Measurements from ENCODE around the gene EPS15.

Gene EPS15

GRCh38 chr1:51369171-51369570 is 149.9 kb downstream of the EPS15 start:
- no peak for DNase-seq

- no peak for DNase-seq
These were observed 153.3 kb downstream of the EPS15 start for GRCh38 chr1:51365774-51366173.

DNA sequence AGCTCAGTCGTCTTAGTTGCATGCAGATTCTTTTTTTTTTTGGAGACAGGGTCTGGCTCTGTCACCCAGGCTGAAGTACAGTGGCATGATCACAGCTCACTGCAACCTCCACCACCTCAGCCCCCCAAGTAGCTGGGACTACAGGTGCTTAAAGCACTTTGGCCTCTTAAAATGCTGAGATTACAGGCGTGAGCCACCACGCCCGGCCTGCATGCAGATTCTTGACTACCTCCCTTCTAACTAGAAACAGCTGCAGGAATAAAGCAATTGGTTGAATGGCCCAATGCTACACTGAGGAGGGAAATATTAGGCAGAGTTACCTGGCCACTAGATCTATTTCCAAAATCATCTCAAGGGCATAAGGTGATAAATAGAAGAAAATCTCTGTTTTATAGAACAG is 159.2 kb downstream of the EPS15 start:
- DNase-seq: no peak

- DNase-seq: no peak
These were observed 163.7 kb downstream of the EPS15 start for GRCh38 chr1:51355382-51355781.

GRCh38 chr1:51354416-51354815 is 164.7 kb downstream of the EPS15 start:
- DNase-seq: no peak

DNA sequence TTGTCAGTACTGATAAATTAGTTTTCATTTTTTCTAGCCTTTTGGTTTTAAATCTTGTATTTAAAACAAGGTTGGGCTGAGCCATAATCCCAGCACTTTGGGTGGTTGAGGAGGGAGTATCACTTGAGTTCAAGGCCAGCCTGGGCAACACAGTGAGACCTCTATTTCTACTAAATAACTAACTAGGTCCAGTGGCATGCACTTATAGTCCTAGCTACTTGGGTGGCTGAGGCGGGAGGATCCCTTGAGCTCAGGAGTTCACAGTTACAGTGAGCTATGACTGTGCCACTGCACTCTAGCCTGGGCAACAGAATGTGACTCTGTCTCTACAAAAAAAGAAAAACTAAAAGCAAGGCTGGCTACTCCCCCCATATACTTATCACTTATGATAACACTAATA is 167.2 kb downstream of the EPS15 start:
- no peak for DNase-seq

- no peak for DNase-seq
These were observed 169.2 kb downstream of the EPS15 start for GRCh38 chr1:51349862-51350261.

- no peak for DNase-seq
These were observed 170.9 kb downstream of the EPS15 start for GRCh38 chr1:51348147-51348527.

- no peak for DNase-seq
These were observed 171.5 kb downstream of the EPS15 start for GRCh38 chr1:51347398-51348146.

GRCh38 chr1:51346086-51346942 is 172.8 kb downstream of the EPS15 start:
- no peak for DNase-seq

- no peak for DNase-seq
These were observed 173.8 kb downstream of the EPS15 start for GRCh38 chr1:51345300-51345687.

- no peak for DNase-seq
These were observed 174.3 kb downstream of the EPS15 start for GRCh38 chr1:51344602-51345299.

GRCh38 chr1:51344276-51344601 is 174.8 kb downstream of the EPS15 start:
- no peak for DNase-seq

- no peak for DNase-seq
These were observed 175.4 kb downstream of the EPS15 start for GRCh38 chr1:51343624-51344023.

DNA sequence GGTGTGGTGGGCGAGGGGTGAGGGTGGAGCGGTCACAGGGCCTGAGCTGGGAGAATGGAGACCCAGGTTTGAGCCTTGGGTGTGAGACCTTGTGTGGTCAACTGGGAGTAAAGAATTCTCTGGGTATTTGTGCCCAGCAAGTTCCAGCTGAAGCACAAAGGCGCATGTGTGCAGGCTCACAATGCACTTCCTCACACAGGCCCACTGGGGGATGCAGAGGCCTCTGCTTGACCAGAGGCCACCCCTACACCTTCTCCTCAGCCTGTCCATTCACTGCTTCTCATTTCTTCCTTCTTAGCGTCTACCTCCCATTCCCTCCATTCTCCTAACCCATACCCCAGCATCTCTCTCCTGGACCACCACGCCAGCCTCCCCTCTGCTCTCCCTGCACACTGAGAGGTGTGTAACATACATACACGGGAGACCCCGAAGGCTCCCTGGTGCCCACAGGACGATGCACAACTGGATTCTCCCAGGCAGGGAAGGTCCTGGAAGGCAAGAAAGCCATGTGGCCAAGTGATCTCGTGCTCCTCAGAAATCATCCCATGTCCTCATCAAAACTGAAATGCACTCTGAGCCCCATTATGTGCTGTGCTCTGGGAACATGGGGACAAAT is 176.4 kb downstream of the EPS15 start:
- no peak for DNase-seq

GRCh38 chr1:51341876-51342496 is 177.1 kb downstream of the EPS15 start:
- no peak for DNase-seq

DNA sequence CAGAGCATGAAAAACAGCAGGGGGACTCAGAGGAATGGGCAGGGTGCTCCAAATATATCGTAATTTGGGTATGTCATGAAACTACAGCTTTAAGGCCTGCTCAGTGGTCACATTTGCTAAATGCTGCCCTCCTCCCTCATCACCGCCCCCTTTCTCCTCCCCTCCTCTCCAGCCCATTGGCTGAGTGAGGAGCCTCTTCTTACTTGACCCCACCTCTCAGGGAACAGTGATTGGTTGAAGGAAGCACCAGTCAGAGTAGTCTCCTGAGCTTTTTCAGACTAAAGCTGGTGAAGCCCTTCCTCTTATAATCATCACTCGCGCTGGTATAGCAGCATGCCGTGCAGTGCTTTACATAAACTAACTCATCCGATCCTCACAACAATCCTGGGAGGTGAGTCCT is 178.7 kb downstream of the EPS15 start:
- no peak for DNase-seq

DNA sequence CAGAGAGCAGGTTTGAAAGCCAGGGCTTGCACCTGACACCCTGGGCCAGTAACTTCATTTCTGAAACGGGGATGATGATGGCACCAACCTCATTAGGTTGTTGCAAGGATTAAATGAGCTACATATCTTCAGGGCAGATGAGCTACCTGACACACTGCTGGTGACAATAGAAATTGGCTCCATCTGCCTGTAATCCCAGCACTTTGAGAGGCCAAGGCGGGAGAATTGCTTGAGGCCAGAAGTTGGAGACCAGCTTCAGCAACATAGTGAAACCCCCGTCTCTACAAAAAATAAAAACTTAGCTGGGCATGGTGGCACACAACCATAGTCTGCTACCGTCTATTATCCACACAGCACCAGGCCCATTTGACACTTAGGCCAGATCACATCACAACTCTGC is 182.4 kb downstream of the EPS15 start:
- DNase-seq: no peak

GRCh38 chr1:51336004-51336403 is 183.1 kb downstream of the EPS15 start:
- DNase-seq: no peak

DNA sequence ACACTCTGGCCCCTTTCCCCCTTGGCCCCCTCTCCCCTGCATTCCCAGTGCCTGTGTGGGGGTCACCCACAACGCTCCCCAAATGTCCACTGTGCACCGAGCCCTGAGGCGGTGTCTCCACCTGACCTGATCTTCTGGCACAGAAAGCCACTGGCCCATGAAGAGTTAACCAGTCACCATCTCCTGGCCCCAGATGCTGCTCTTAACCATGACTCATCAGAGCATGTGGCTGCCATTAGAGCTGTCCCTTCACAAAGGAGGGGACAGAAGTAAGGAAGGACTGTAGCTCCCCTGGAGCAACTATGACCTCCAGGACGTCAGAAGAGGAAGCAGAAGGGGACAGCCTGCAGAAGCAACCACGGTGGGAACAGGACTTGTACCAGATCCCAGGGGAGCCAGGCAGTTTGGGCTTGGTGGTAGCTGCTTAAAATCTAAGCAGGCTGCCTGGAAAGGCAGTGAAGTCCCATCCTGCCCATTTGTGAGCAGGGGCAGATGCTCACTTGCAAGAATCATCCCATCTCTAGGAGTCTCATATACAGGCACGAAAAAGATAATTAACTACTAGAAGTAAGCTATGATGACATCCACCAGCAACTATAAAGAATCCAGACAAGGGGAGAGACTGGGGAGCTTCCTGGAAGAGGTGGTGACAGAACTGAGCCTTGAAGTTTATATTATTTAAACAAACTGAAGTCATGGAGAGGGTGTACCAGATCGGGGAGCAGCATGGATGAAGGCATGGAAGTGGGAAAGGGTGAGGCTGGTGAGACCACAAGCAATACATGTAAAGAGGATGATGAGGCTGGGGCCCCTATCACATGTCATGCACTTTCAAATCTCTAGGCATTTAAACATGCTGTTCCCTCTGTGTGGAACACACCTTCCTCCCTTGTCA is 187.6 kb downstream of the EPS15 start:
- DNase-seq: no peak

DNA sequence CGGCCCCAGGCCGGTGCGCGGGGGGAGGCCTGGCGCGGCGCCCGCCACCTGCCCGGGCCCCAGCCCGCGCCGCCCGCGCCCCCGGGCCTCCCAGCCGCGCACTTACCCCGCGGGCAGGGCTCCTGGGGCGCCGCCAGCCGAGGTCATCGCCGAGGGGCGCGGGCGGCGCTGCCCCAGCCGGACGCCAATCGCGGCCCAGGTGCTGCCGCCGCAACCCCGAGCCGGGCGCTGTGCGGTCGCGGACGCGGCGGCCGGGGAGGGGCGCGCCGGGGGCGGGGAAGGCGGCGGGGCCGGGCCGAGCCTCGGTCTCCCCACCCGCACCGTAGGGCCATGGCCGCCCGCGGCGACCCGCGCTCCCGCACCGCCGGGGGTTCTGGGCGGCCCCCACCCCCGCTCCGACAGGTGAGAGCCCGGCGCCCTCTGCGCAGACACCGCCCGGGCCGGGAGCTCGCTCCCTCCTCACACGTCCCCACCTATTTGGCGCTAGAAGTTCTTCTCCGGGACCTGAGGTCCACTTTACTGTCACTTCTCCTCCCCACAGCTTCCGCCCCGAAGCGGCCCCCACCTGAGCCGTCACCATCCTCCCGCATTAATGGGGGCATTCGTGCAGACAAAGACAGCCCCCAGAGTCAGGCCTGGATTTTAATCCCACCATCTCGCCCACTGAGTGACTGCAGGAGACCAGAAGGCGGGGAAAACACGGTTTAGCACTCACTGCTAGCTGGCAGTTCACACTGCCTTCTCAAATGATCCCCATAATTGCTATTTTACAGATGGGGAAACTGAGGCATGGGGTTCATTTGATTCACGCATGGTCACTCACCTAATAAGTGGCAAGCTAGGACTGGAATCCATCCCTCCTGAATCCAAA is 188.5 kb downstream of the EPS15 start, which contains the start of gene TTC39A:
Gene TTC39A, minus strand, starts transcription at position 232 of the 871 bp plus-strand sequence. Its CDS starts 85 bp downstream, at position 147.
- no peak for DNase-seq

All from T-helper 1 cell (primary cell).